Transverse colon (tissue), 4 donors: ENCODE results near the gene FBXW9.

Experiments used
- POLR2AphosphoS5 ChIP-seq, 3 donors: sonication (generic); formaldehyde crosslinking; IDR thresholded peaks; one replicate each; pipeline ENCODE4 v1.6.1; 2016; ENCODE audit warnings: antibody characterized with exemption in 3 of 3
- TF ChIP-seq, protein P1 (sequence below), 5 experiments: fragments of 200-600 bp in 3 of 5; fragments of 450-650 bp in 2 of 5; sonication (generic) in 3 of 5; IDR thresholded peaks; 1 replicate in 2 of 5; 2 replicates in 3 of 5; pipeline ENCODE4 v1.5.1; 2016 to 2017; ENCODE audit warnings: antibody characterized with exemption in 5 of 5, inconsistent platforms in 3 of 5, mild to moderate bottlenecking in 2 of 5, moderate library complexity in 1 of 5

GRCh38 chr19:12669270-12670158 lies 26.9 kb downstream of the FBXW9 start:
- TF ChIP-seq, protein P1, sequence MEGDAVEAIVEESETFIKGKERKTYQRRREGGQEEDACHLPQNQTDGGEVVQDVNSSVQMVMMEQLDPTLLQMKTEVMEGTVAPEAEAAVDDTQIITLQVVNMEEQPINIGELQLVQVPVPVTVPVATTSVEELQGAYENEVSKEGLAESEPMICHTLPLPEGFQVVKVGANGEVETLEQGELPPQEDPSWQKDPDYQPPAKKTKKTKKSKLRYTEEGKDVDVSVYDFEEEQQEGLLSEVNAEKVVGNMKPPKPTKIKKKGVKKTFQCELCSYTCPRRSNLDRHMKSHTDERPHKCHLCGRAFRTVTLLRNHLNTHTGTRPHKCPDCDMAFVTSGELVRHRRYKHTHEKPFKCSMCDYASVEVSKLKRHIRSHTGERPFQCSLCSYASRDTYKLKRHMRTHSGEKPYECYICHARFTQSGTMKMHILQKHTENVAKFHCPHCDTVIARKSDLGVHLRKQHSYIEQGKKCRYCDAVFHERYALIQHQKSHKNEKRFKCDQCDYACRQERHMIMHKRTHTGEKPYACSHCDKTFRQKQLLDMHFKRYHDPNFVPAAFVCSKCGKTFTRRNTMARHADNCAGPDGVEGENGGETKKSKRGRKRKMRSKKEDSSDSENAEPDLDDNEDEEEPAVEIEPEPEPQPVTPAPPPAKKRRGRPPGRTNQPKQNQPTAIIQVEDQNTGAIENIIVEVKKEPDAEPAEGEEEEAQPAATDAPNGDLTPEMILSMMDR (IDR thresholded peaks at IDR 0.05) = peak in 1 of 5 experiments; percentile 13
- peak in 2 of 3 donors; percentile 53 to 65 for TF ChIP-seq POLR2AphosphoS5 (IDR thresholded peaks at IDR 0.05)
